22Rv1 (cell line): ENCODE data around the gene NRXN3.

Experiments used
- CTCF ChIP-seq: fragments of 450-650 bp; IDR thresholded peaks from 2 replicates; pipeline ENCODE4 v1.5.1; 2017; ENCODE audit warnings: mild to moderate bottlenecking
- ZFX ChIP-seq: fragments of 450-650 bp; IDR thresholded peaks from 2 replicates; pipeline ENCODE4 v1.6.1; 2017; ENCODE audit warnings: antibody characterized with exemption, borderline replicate concordance

GRCh38 chr14:78340250-78340649, 170.1 kb downstream of the NRXN3 start:
- TF ChIP-seq CTCF (no peak), ZFX (no peak)
